Large intestine (tissue), 3 donors: ENCODE results near the gene PARN. TPM values are rescaled to one million over a fixed set of nuclear protein-coding genes. Genes with fewer than 3 reads are reported as not detected.
"Not testable (repeated sequence)": the region's sequence is repeated elsewhere in the genome, so short reads cannot be mapped to it uniquely, and the experiment has no call there.

Experiments used
- DNase-seq, 2 donors: peaks; one replicate each; pipeline versions ENCODE4 v3.0.0 to v3.0.0-alpha.2; 2013
- H3K27ac ChIP-seq: one replicate; pipeline ENCODE4 v1.5.1; 2013; ENCODE audit warnings: low read length
- H3K27me3 ChIP-seq: 2 replicates; pipeline ENCODE4 v1.6.1; 2013; ENCODE audit warnings: low read length; ENCODE audit not compliant: control insufficient read depth, insufficient read depth
- H3K36me3 ChIP-seq: 2 replicates; pipeline ENCODE4 v1.6.1; 2013; ENCODE audit warnings: low read length; ENCODE audit not compliant: control insufficient read depth, insufficient read depth
- H3K4me1 ChIP-seq: one replicate; pipeline ENCODE4 v1.6.1; 2013; ENCODE audit warnings: low read length; ENCODE audit not compliant: control insufficient read depth, insufficient read depth
- H3K4me3 ChIP-seq: one replicate; pipeline ENCODE4 v1.5.1; 2013; ENCODE audit warnings: low read length
- H3K9me3 ChIP-seq: one replicate; pipeline ENCODE4 v1.6.1; 2013; ENCODE audit warnings: mild to moderate bottlenecking, low read depth, low read length, moderate library complexity; ENCODE audit not compliant: control insufficient read depth
- WGBS: methylation state at CpG from one replicate; pipeline ENCODE4 v1.1.5; 2013; ENCODE audit warnings: low lambda C conversion rate; ENCODE audit not compliant: insufficient coverage; 5-methylcytosine and 5-hydroxymethylcytosine counted together
- polyA plus RNA-seq: library from polyadenylated mRNA; unstranded; fragments of 120-200 nt; gene quantifications from one replicate; pipeline ENCODE4 v1.2.1, GENCODE V29; 2013

Gene PARN
- polyA plus RNA-seq, 1 donor: 23.6 TPM

GRCh38 chr16:14553447-14553846 lies 76.6 kb downstream of the PARN start:
- H3K27ac ChIP-seq: no peak overlapping the region
- H3K4me1 ChIP-seq: peaks cover 13% of the 10 kb centered on the region
- WGBS: 0% methylated on average over 1 of the region's 4 CpGs
- H3K27me3 ChIP-seq: no peaks in the 10 kb centered on the region
- peaks cover 9% of the 10 kb centered on the region for H3K36me3 ChIP-seq
- H3K4me3 ChIP-seq: no peak overlapping the region
- H3K9me3 ChIP-seq: no peaks in the 10 kb centered on the region
- DNase-seq: no peak

GRCh38 chr16:14549789-14550153 lies 80.3 kb downstream of the PARN start:
- Histone ChIP-seq H3K4me1 (peaks cover 13% of the 10 kb centered on the region), H3K9me3 (no peaks in the 10 kb centered on the region), H3K27me3 (no peaks in the 10 kb centered on the region), H3K36me3 (peaks cover 11% of the 10 kb centered on the region), H3K27ac (peak overlapping the region; percentile 67), H3K4me3 (no peak overlapping the region)
- DNase-seq: peak in 1 of 2 donors; percentile 72
- WGBS: no CpG with 5 or more reads among the region's 5 CpGs

GRCh38 chr16:14548933-14549788 lies 80.9 kb downstream of the PARN start:
- 20% methylated on average over 1 of the region's 3 CpGs for WGBS
- DNase-seq: no peak
- H3K27ac ChIP-seq: peak overlapping the region; percentile 67

GRCh38 chr16:14545346-14545884 lies 84.6 kb downstream of the PARN start:
- Histone ChIP-seq H3K36me3 (peaks cover 10% of the 10 kb centered on the region), H3K4me1 (peaks cover 11% of the 10 kb centered on the region), H3K27ac (peak overlapping the region; percentile 33), H3K27me3 (no peaks in the 10 kb centered on the region), H3K9me3 (peaks cover 13% of the 10 kb centered on the region), H3K4me3 (no peak overlapping the region)
- peak in 1 of 2 donors; percentile 47 for DNase-seq
- WGBS: 31% methylated on average over 4 of the region's 7 CpGs

More at GRCh38 chr16:14548933-14549788, 80.9 kb downstream of the PARN start:
- no peak overlapping the region for H3K4me3 ChIP-seq
- no peaks in the 10 kb centered on the region for H3K9me3 ChIP-seq
- H3K27me3 ChIP-seq: no peaks in the 10 kb centered on the region
- peaks cover 13% of the 10 kb centered on the region for H3K4me1 ChIP-seq
- H3K36me3 ChIP-seq: peaks cover 13% of the 10 kb centered on the region

- H3K27me3 ChIP-seq, DNase-seq, H3K4me3 ChIP-seq, H3K4me1 ChIP-seq, H3K27ac ChIP-seq: not testable (repeated sequence)
- peaks cover 10% of the 10 kb centered on the region for H3K36me3 ChIP-seq
- H3K9me3 ChIP-seq: peaks cover 13% of the 10 kb centered on the region
- no CpG with 5 or more reads among the region's 4 CpGs for WGBS
Measured at GRCh38 chr16:14544846-14545245, 85.2 kb downstream of the PARN start.

- H3K27me3 ChIP-seq: no peaks in the 10 kb centered on the region
- no CpG with 5 or more reads among the region's 2 CpGs for WGBS
Measured at GRCh38 chr16:14539631-14540030, 90.4 kb downstream of the PARN start.

GRCh38 chr16:14539156-14539555 lies 90.9 kb downstream of the PARN start:
- Histone ChIP-seq H3K27ac (no peak overlapping the region), H3K27me3 (no peaks in the 10 kb centered on the region), H3K4me1 (no peaks in the 10 kb centered on the region), H3K4me3 (no peak overlapping the region), H3K9me3 (peaks cover 13% of the 10 kb centered on the region), H3K36me3 (peaks cover 7% of the 10 kb centered on the region)
- 100% methylated on average over 1 of the region's 5 CpGs for WGBS
- DNase-seq: no peak

More at GRCh38 chr16:14539631-14540030, 90.4 kb downstream of the PARN start:
- Histone ChIP-seq H3K27ac (no peak overlapping the region), H3K4me1 (no peaks in the 10 kb centered on the region), H3K9me3 (peaks cover 13% of the 10 kb centered on the region), H3K4me3 (no peak overlapping the region), H3K36me3 (peaks cover 9% of the 10 kb centered on the region)
- DNase-seq: no peak

GRCh38 chr16:14538604-14539003 lies 91.5 kb downstream of the PARN start:
- H3K36me3 ChIP-seq: peaks cover 7% of the 10 kb centered on the region
- WGBS: no CpG with 5 or more reads among the region's 7 CpGs
- H3K9me3 ChIP-seq: peaks cover 13% of the 10 kb centered on the region
- DNase-seq: no peak
- H3K4me1 ChIP-seq: no peaks in the 10 kb centered on the region
- H3K27ac ChIP-seq: no peak overlapping the region
- H3K27me3 ChIP-seq: no peaks in the 10 kb centered on the region
- H3K4me3 ChIP-seq: no peak overlapping the region

GRCh38 chr16:14531613-14532012 lies 98.4 kb downstream of the PARN start:
- no peaks in the 10 kb centered on the region for H3K4me1 ChIP-seq
- H3K27me3 ChIP-seq: no peaks in the 10 kb centered on the region
- WGBS: no CpG with 5 or more reads among the region's 5 CpGs
- H3K36me3 ChIP-seq: peaks cover 6% of the 10 kb centered on the region
- no peak overlapping the region for H3K4me3 ChIP-seq
- H3K9me3 ChIP-seq: peaks cover 8% of the 10 kb centered on the region
- no peak for DNase-seq
- no peak overlapping the region for H3K27ac ChIP-seq

GRCh38 chr16:14531101-14531500 lies 99.0 kb downstream of the PARN start:
- H3K4me1 ChIP-seq: no peaks in the 10 kb centered on the region
- H3K27me3 ChIP-seq: no peaks in the 10 kb centered on the region
- peaks cover 6% of the 10 kb centered on the region for H3K36me3 ChIP-seq
- no peak overlapping the region for H3K4me3 ChIP-seq
- no peak for DNase-seq
- H3K27ac ChIP-seq: no peak overlapping the region
- peaks cover 8% of the 10 kb centered on the region for H3K9me3 ChIP-seq
- WGBS: no CpG with 5 or more reads among the region's 3 CpGs
